SK-N-MC (cell line): ENCODE results near the gene CFAP46.

Experiments used
- EZH2 ChIP-seq: fragments of 200-600 bp; sonication (generic); IDR thresholded peaks from one replicate; pipeline ENCODE4 v1.6.1; 2017; ENCODE audit warnings: antibody characterized with exemption
- FOXP2 ChIP-seq: optimal IDR thresholded peaks from 2 replicates; pipeline ENCODE3; 2011; ENCODE audit warnings: mild to moderate bottlenecking, moderate library complexity; ENCODE audit not compliant: insufficient read depth; ENCODE audit errors: extremely low read length, control extremely low read depth
- POLR2AphosphoS5 ChIP-seq: IDR thresholded peaks from 2 replicates; pipeline ENCODE4 v1.6.1; 2012; ENCODE audit warnings: mild to moderate bottlenecking, low read depth, low read length, borderline replicate concordance

DNA sequence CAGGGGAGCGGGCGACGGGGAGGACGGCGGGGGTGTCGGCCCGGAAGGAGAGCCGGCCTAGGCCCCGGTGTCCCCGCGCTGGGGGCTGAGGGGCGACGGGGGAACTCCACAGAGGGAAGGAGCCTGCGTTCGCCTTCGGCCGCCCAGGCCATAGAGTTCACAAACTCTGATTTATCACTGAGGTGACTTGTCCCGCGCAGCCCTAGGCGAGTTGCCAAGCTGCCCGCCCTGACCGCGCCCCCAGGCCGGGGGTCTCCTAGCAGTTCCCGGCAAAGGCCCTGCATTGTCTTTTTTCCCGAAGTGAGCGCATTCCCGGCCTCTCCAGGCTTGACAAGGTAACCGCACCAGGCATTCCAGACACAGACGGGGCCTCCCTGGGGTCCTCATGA lies 153.5 kb downstream of the CFAP46 start:
- no peak for TF ChIP-seq EZH2
- no peak for TF ChIP-seq POLR2AphosphoS5
- no peak for TF ChIP-seq FOXP2
